ENCODE measurements around the gene ANKS1B. TPM values are rescaled to one million over a fixed set of nuclear protein-coding genes. Genes with fewer than 3 reads are reported as not detected.

Gene ANKS1B
- polyA plus RNA-seq, 1 experiment = 0.27 TPM

DNA sequence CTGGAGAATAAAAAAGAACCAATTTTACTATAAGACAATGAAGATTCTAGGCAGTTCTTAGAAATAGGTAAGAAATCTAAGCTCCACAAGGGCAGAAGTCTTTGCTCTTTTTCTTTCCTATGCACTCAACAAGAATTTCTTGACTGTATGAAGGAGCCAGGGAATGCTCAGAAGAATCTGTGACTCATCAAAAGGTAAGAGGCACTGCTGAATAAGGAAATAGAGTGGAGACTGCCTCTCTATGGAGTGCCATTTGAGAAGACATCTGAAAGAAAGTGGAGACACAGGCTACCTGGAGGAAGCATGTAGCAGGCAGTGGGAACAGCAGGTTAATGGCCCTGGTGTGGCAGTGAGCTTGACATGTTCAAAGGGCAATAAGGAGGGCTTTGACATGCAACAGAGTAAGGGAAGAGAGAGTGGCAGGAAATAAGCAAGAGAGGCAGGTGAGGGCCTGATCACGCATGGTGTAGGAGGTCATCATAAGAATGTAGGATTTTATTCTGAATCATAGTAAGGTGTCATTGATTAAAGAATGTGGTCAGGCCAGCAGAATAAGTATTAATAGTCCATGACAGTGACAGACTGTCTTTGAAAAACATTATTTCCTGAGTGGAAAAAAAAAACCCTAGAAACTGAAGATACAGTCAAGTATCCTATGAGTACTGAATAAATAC, 783.9 kb downstream of the ANKS1B start:
- DNase-seq (ENCODE audit: low read depth) = no peak
- Histone ChIP-seq H3K27me3 (ENCODE audit: control insufficient read depth, insufficient read depth, low read length) (no peaks in the 10 kb centered on the region), H3K36me3 (ENCODE audit: control insufficient read depth, insufficient read depth, low read length) (no peaks in the 10 kb centered on the region), H3K4me3 (ENCODE audit: low read depth, low read length) (no peak overlapping the region)
- TF ChIP-seq, protein P1, sequence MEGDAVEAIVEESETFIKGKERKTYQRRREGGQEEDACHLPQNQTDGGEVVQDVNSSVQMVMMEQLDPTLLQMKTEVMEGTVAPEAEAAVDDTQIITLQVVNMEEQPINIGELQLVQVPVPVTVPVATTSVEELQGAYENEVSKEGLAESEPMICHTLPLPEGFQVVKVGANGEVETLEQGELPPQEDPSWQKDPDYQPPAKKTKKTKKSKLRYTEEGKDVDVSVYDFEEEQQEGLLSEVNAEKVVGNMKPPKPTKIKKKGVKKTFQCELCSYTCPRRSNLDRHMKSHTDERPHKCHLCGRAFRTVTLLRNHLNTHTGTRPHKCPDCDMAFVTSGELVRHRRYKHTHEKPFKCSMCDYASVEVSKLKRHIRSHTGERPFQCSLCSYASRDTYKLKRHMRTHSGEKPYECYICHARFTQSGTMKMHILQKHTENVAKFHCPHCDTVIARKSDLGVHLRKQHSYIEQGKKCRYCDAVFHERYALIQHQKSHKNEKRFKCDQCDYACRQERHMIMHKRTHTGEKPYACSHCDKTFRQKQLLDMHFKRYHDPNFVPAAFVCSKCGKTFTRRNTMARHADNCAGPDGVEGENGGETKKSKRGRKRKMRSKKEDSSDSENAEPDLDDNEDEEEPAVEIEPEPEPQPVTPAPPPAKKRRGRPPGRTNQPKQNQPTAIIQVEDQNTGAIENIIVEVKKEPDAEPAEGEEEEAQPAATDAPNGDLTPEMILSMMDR (IDR thresholded peaks at IDR 0.05; ENCODE audit: insufficient read depth, low read depth, low read length) = no peak
- ChIA-PET POLR2A (no interaction called here), CTCF (interaction anchor here (0.7 to 1.0 kb wide), 2 partner anchors 9 to 101 kb away, joined by 3 read pairs; no protein-coding TSS in a partner anchor)

DNA sequence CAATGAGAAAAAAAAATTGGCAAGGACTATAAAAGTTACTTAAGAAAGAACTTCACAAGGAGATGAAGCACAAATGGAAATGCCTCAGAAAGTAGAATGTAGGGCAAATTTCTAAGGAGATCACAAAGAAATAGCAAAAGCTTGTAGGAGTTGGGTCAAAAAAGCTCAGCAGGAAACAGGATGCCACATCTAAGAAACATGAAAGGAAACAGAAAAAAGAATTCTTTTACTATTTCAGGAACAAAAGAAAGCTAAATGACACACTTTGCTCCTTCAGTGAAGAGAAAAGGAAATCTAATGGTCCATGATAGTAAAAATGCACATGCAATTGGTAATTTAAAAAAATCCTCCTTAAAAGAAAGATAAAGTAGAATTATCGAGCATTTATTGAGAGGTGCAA, 789.3 kb downstream of the ANKS1B start:
- ChIA-PET POLR2A (no interaction called here), CTCF (no interaction called here)
- H3K36me3 ChIP-seq (ENCODE audit: control insufficient read depth, insufficient read depth, low read length) = no peaks in the 10 kb centered on the region
- H3K27me3 ChIP-seq (ENCODE audit: control insufficient read depth, insufficient read depth, low read length) = no peaks in the 10 kb centered on the region
- TF ChIP-seq, protein P1 (IDR thresholded peaks at IDR 0.05; ENCODE audit: insufficient read depth, low read depth, low read length) = no peak
- DNase-seq (ENCODE audit: low read depth) = no peak
- no peak overlapping the region for H3K4me3 ChIP-seq (ENCODE audit: low read depth, low read length)

DNA sequence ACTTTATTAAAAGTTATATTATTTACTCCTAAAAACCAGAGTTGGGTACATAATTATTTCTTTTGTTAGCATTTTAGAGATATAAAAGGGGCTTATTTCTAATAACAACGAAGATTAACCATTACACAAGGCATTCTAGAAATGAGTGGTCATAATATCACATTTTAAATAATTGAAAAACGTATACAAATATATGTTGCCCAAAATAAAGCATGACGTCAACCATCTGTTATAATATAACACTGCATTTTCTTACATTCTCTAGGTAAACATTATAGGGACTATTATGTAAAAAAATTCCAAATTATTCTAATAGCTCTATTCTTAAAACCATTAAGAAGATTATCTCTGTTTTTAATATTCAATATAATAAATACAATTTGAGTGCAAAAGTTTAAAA, 792.2 kb downstream of the ANKS1B start:
- ChIA-PET POLR2A (interaction anchor here (0.6 kb wide), 1 partner anchor 9 kb away, joined by 4 read pairs; no protein-coding TSS in a partner anchor), CTCF (no interaction called here)
- no peak for DNase-seq (ENCODE audit: low read depth)
- Histone ChIP-seq H3K36me3 (ENCODE audit: control insufficient read depth, insufficient read depth, low read length) (no peaks in the 10 kb centered on the region), H3K4me3 (ENCODE audit: low read depth, low read length) (no peak overlapping the region), H3K27me3 (ENCODE audit: control insufficient read depth, insufficient read depth, low read length) (no peaks in the 10 kb centered on the region)
- TF ChIP-seq, protein P1 (IDR thresholded peaks at IDR 0.05; ENCODE audit: insufficient read depth, low read depth, low read length) = no peak

DNA sequence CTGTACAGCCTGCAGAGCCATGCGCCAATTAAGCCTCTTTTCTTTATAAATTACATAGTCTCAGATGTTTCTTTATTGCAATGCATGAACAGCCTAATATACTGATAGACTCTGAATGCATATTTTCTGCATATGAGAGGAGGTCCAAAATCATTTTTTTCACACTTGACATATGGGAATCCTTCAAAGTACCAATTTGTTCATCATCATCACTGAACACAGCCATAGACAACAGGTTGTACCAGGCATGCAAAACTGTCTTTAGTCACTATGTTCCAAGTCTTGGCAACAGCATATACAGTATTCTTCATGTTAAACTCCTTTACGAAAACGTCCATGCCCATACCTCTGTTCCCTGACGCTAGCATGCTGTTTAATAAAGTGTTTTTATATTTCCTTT, 807.9 kb downstream of the ANKS1B start:
- CTCF ChIA-PET = no interaction called here
- Histone ChIP-seq H3K36me3 (ENCODE audit: control insufficient read depth, insufficient read depth, low read length) (no peaks in the 10 kb centered on the region), H3K27me3 (ENCODE audit: control insufficient read depth, insufficient read depth, low read length) (no peaks in the 10 kb centered on the region), H3K4me3 (ENCODE audit: low read depth, low read length) (no peak overlapping the region)
- no peak for DNase-seq (ENCODE audit: low read depth)
- TF ChIP-seq, protein P1 (IDR thresholded peaks at IDR 0.05; ENCODE audit: insufficient read depth, low read depth, low read length) = no peak
- POLR2A ChIA-PET = no interaction called here

DNA sequence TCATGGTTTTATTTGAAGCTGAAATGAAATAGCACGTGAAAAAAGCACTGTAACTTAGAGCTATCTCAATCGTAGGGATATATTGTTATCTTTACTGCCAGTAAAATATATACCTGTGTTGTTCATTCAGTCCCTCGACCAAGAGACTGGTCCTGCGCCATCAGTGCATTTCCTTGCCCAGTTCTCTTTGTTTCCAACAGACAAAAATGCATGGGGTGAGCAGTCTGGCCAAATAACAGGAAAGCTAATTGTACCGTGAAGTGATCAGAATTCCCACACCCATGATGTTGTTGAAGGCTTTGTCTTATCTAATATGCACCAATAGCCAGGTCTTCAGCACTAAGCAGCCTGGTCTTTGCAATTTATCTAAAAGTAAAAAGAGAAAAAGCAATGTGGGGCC, 814.3 kb downstream of the ANKS1B start:
- TF ChIP-seq, protein P1 (IDR thresholded peaks at IDR 0.05; ENCODE audit: insufficient read depth, low read depth, low read length) = no peak
- no peaks in the 10 kb centered on the region for H3K27me3 ChIP-seq (ENCODE audit: control insufficient read depth, insufficient read depth, low read length)
- no peaks in the 10 kb centered on the region for H3K36me3 ChIP-seq (ENCODE audit: control insufficient read depth, insufficient read depth, low read length)
- DNase-seq (ENCODE audit: low read depth) = no peak
- ChIA-PET POLR2A (no interaction called here), CTCF (no interaction called here)
- no peak overlapping the region for H3K4me3 ChIP-seq (ENCODE audit: low read depth, low read length)
